H4 (cell line): ENCODE results near the gene CCDC178. TPM values are rescaled to one million over a fixed set of nuclear protein-coding genes. Genes with fewer than 3 reads are reported as not detected.
A peak's percentile ranks its signal among the peaks of the same experiment; 100 is the strongest.

ENCODE experiments used
- DNase-seq: peaks from one replicate; pipeline ENCODE4 v3.0.0-alpha.2; 2015; ENCODE audit warnings: low spot score
- total RNA-seq: library from RNA; depleted of rRNA; stranded (reverse); fragments of >200 nt; shearing (Covaris generic); gene quantifications from 2 replicates; pipeline ENCODE4 v1.2.3, GENCODE V29; 2014

The CCDC178 gene
- total RNA-seq, 1 experiment from 2014 or later = not detected

- no peak for DNase-seq
These were observed 521.8 kb downstream of the CCDC178 start for GRCh38 chr18:32918692-32919250.

GRCh38 chr18:32915516-32915915 lies 525.0 kb downstream of the CCDC178 start:
- no peak for DNase-seq

GRCh38 chr18:32911660-32912284 lies 528.7 kb downstream of the CCDC178 start:
- no peak for DNase-seq

GRCh38 chr18:32910694-32911296 lies 529.7 kb downstream of the CCDC178 start:
- no peak for DNase-seq

- no peak for DNase-seq
These were observed 530.5 kb downstream of the CCDC178 start for GRCh38 chr18:32909798-32910561.

GRCh38 chr18:32908424-32908805 lies 532.1 kb downstream of the CCDC178 start:
- DNase-seq = no peak

- DNase-seq = no peak
These were observed 532.7 kb downstream of the CCDC178 start for GRCh38 chr18:32907648-32908423.

GRCh38 chr18:32907311-32907585 lies 533.3 kb downstream of the CCDC178 start:
- no peak for DNase-seq

- DNase-seq = no peak
These were observed 533.8 kb downstream of the CCDC178 start for GRCh38 chr18:32906506-32907310.

- no peak for DNase-seq
These were observed 534.9 kb downstream of the CCDC178 start for GRCh38 chr18:32905651-32906050.

- no peak for DNase-seq
These were observed 537.8 kb downstream of the CCDC178 start for GRCh38 chr18:32902568-32903330.

- peak; percentile 13 for DNase-seq
These were observed 540.7 kb downstream of the CCDC178 start for GRCh38 chr18:32899819-32900218.

- no peak for DNase-seq
These were observed 543.6 kb downstream of the CCDC178 start for GRCh38 chr18:32896776-32897547.

- peak; percentile 17 for DNase-seq
These were observed 546.6 kb downstream of the CCDC178 start for GRCh38 chr18:32893915-32894314.

GRCh38 chr18:32891797-32892196 lies 548.7 kb downstream of the CCDC178 start:
- no peak for DNase-seq

GRCh38 chr18:32891130-32891529 lies 549.4 kb downstream of the CCDC178 start:
- no peak for DNase-seq

GRCh38 chr18:32889615-32890593 lies 550.6 kb downstream of the CCDC178 start:
- no peak for DNase-seq

GRCh38 chr18:32888306-32888705 lies 552.2 kb downstream of the CCDC178 start:
- no peak for DNase-seq
